NCI-H82 (cell line): Measurements from ENCODE around the gene PHF21A.
A peak's percentile ranks its signal among the peaks of the same experiment; 100 is the strongest.

Experiments used
- DNase-seq: peaks from one replicate; lab custom pipeline; 2025; lab: John Stamatoyannopoulos, UW

The PHF21A gene

DNA sequence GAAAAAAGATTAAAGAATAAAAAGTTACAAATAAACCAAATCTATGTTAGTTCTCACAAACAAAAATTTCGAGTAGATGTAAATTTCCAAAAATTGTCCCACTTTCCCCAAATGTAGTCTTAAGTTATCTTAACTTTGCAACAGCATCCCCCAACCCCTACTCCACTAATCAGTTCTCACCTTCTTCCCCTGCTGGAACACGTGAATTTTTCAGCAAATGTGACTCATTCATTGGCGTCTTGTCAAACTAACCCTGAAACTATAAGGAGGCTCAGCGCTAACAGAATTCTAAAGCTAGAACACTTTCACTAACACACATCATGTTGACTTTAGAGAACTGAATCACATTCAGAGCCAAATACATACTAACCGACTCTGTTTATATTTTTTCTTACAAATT lies 46.1 kb downstream of the PHF21A start:
- no peak for DNase-seq

DNA sequence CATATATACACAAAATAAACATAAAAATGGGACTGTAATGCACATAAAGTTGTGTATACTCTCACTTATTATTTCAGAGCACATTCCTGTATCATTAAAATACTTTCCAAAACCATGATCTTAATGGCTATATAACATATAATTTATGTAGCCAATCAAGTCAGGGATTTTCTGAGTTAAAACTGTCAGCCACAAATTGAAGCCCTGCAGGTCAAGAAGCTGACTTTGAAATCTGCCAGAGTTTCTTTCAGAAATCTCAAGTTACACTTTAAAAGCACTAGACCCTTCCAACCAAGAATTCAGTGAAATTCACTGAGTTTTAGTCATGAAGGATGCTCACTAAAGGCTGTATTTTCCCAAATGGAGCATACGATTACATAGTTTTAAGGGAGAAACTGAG lies 47.6 kb downstream of the PHF21A start:
- DNase-seq = no peak

- no peak for DNase-seq
Measured at GRCh38 chr11:46072172-46072964, 48.9 kb downstream of the PHF21A start.

DNA sequence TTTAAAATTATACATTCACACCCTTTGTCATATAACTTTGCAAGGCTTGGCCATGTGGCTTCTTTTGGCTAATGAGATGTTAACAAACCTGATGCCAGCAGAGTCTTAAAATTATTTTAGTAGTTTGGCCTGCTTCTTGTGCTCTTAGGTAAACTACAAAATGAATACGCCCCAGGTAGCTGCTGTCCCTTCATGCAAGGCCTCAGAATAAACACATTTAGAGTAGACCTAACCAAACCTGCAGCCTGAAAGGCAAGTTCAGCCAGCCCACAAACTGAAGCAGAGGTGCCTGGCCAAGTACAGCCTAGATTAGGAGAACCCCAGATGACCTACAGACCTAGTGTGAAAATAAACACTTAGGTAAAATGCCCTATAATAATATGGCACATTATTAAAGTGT lies 50.2 kb downstream of the PHF21A start:
- no peak for DNase-seq

DNA sequence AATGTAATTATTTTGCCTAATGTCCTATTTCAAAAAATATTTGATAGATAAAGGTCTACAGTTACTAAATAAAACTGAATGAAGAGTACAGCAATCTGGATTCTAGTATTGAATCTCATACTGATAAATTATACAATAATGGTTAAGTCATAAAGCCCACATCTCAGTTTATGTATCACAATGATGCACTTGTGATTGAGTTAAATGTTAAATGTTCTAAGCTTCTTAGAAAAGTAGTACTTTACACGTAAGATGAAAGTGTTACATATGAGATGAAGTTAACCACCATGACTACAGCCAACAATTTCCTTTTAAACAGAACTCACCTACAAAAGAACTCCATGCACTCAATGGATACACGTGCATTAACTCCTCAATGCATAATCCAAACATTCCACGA lies 51.7 kb downstream of the PHF21A start:
- DNase-seq = no peak

DNA sequence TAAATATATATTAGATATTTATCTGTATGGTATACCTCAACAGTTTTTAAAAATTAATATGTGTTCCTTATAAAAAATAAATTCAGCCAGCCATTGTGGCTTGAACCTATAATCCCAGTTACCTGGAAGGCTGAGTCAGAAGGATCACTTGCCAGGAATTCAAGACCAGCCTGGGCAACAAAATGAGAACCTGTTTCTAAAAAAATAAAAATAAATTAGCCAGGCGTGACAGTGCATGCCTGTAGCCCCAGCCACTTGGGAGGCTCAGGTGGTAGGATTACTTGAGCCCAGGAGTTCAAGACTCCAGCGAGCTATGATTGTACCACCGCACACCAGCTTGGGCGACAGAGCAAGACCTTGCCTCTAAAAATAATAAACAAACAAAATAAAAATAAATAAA lies 54.9 kb downstream of the PHF21A start:
- DNase-seq = no peak

- DNase-seq = no peak
Measured at GRCh38 chr11:46065681-46066080, 55.6 kb downstream of the PHF21A start.

- DNase-seq = no peak
Measured at GRCh38 chr11:46064221-46064620, 57.0 kb downstream of the PHF21A start.

- DNase-seq = no peak
Measured at GRCh38 chr11:46063138-46063537, 58.1 kb downstream of the PHF21A start.

DNA sequence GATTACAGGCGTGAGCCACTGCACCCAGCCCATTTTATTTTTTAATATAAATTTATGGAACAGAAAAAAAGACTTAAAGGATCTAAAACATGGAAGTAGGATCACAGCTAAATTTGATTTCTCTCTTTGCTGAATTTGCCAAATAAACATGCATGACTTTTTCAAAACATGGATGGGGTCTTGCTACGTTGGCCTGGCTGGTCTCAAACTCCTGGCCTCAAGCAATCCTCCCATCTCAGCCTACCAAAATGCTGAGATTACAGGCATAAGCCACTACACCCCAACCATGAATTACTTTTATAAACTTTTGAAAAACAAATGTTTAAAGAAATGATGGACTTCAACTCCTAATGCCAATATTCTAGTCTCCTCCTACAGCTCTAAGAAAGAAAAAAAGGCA lies 61.2 kb downstream of the PHF21A start:
- no peak for DNase-seq

DNA sequence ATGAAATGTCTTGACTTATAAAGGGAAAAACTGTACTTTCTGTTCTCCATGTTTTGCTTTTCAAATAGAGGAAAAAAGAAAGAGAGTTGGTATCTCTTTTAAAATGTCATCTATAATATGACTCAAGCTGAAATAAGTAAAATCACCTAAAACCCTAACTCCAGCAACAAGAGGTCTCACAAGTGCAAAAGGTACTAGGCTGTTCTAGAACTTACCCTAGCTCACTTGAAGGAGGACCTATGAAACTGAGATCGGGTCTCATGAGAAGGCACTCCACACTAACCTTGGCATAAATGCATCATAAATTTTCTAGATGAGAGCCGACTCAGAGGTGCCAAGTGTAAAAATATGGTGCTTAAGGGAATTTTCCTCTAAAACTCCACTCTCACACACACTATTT lies 63.8 kb downstream of the PHF21A start:
- no peak for DNase-seq

DNA sequence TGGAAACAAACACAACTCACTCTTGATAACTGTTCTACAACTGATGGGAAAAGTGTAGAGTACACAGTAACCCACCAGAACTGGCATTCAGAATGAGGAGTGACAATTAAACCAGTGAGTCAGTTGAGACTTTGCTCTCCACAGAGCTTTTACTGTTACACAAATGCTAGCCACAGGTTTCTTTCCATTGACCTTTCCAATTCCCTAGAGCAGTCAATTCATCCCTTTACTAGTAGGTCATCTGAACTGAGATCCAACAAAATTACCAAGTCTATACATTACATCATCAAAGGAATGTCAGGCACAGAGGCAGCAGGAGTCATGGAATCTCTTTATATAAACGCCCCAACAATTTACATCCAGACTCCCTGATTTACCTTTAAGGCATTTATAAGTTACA lies 65.9 kb downstream of the PHF21A start:
- no peak for DNase-seq

DNA sequence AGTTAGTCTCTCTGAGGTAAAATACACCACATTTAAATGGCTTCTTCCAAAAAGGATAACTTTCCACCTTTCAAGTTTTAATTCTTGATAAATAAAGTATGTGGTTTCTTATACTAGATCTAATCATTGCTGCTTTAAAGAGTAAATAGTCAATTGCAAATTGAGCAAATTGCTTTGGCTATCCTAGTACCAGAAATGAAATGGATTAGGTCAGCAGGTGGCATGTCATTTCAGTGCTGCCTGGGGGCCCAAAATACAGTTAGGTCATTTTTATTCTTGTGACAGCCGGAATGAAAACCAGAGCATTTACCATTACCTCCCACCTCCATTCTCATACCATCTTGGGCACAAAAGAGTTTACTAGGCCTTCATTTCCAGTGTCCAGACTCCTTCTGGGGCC lies 70.2 kb downstream of the PHF21A start:
- no peak for DNase-seq

GRCh38 chr11:46050662-46051061 lies 70.6 kb downstream of the PHF21A start:
- DNase-seq = peak; percentile 14

DNA sequence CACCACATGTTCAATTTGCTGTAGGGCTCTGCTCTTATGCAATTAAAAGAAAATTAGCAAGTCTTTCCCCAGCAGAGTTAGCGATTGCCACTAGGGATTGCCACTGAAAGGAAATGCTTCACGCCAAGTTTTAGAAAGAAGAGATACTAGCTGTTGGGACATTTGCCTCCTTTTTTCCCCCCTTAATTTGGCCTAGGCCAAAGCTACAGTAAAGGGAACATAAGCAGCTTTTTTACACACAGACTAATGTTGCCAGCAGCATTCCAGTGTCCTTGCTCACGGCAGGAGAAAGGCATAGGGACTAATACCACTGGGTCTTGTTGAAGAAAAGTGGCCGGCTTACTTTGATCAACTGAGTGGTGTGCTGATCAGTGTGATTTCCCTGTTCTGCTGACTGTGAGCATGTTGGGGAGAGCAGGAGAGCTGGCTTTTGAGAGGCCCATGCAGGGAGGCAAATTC lies 71.2 kb downstream of the PHF21A start:
- no peak for DNase-seq

DNA sequence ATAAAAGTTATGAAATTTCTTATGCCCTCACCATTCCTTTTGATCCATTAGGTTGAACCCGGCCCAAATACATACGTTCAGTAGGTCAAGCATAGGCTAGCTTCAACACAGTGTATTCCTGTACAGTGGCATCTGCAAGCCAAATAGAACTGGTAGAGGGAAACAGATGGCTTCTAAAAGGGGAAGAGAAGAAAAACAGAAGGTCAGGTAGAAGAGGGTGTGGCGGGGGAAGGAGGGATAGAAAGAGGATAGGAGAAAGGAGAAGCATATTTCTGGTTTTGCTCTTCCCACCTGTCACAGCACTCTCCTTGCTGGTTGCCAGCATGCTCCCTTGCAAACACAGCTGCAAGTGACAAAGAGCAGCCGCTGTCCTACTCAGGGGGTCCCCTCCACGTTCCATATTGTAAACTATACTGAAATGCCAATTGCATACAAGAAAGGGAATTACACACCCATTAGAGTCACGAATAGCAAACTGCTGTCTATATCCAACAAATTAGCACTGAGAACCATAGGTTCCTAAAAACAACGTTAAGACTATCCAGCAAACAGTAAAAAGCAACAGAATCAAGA lies 71.8 kb downstream of the PHF21A start:
- DNase-seq = no peak

- no peak for DNase-seq
Measured at GRCh38 chr11:46048198-46048597, 73.1 kb downstream of the PHF21A start.

DNA sequence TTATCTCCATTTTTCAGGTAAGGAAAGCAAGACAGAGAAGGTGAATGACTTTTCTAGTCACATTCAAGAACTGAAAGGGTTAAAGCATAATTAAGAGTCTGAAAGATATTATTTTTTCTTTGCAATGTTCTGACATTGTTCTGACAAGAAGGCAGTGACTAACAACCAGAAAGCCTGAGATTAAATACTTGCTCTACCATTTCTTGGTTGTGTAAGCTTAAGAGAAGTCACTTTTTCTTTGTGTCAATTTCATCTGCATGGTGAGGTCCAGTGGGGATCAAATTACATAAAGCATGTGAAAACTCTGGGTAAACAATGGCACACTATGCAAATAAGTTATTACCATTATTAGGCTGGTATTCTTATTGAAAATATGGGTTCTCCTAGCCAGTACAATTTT lies 73.7 kb downstream of the PHF21A start:
- DNase-seq = no peak

DNA sequence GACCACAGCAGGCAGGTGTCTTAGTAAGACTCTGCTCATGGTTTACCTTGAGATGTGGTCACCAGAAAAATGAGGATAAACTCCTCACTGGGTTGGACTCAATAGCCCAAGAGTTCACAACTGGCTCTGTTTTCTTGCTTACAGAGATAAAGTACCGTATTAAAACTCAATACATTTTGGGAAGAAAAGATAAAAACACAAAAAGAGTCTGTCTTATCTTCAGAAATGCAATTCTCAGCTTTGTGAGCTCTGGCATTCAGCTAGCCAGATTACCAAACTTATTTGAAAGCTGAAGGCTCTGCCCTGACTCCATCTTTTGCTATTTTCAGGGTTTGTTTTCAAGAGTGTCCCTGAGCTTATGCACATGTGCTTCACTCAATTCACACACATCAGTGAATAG lies 75.4 kb downstream of the PHF21A start:
- no peak for DNase-seq

DNA sequence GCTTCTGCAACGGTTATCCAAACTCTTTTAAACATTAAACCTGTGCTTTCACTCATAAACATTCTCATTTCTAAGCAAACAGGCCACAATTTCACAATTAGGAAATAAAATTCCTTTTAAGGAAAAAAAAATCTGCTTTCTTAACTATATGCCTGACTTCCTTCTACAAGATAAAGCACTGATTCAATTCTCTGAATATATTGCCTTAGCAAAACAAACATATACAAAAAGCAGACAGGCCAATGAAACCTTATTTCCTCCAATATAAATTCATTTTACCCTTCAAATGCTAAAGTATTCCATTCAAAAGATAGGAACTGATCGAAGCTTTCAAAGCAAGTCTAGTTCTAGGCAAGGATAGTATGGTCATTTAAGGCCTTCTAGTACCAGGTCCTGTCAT lies 76.7 kb downstream of the PHF21A start:
- no peak for DNase-seq

DNA sequence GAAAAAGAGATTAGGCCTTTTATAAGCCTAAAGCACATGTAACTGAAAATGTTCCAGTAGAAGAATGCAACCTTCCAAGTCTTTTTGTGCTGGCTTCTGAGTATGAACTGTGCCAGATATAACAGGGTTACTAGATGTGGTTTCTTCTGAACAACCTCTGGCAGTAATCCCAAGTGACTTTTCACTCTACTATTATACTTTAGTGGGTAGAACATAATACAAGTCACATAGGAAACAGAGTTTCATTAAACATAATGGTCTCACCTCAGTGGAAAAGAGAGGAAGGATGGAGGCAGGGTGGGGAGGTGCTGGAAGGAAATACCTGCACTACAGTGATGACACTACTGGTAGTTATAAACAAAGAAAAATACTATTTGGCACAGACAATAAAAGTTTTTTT lies 81.3 kb downstream of the PHF21A start:
- no peak for DNase-seq

DNA sequence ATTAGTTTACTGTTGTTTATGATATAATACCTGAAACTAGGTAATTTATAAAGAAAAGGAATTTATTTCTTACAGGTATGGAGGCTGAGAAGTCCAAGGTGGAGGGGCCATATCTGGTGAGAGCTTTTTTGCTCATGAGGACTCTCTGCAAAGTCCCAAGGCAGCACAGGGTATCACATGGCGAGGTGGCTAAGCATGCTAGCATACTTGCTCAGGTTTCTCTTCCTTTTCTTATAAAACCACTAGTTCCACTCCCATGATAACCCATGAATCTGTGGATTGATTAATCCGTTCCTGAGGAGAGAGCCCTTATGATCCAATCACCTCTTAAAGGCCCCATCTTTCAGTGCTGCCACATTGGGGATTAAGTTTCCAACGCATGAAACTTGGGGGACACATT lies 82.7 kb downstream of the PHF21A start:
- DNase-seq = no peak

DNA sequence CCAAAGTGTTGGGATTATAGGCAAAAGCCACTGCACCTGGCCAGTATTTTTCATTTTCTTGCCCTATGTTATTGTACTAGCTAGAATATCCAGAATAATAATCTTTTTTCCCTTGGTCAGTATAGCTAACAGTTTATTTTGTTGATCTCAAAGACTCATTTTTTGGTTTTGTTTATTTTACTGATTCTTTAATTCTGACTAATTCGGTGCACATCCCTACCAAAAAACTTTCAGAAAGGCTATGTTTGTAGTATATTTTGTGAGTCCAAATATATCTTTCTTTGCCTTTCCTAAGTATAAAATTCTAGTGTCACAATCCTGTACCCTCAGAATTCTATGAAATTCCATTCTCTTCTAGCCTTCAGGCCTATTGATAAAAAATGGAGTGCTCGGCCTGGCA lies 84.3 kb downstream of the PHF21A start:
- DNase-seq = no peak

DNA sequence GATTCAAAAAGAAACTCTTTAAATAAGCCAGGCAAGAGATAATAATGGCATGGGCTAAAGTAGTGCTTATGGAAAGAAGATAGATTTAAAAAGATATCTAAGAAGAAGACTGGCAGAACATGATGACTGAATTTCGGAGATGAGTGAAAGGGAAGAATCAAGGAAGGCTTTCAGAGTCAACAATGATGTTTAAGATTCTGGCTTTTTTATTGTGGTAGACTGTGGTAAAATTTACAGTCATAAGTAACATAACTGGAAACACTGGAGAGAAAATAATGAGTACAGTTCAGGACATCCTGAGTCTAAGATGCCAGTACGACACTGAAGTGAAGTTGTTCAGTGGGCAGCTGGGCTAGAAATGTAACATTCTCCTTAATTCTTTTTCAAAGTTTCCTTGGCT lies 85.2 kb downstream of the PHF21A start:
- no peak for DNase-seq
